Umbilical cord (tissue), 2 donors: ENCODE measurements around the gene CEP104. TPM values are rescaled to one million over a fixed set of nuclear protein-coding genes. Genes with fewer than 3 reads are reported as not detected.

Source experiments
- DNase-seq: peaks from one replicate; pipeline ENCODE4 v3.0.0-alpha.2; 2015; ENCODE audit warnings: low spot score
- total RNA-seq: library from RNA; depleted of rRNA; stranded (reverse); fragments of >200 nt; gene quantifications from one replicate; pipeline ENCODE4 v1.2.3, GENCODE V29; 2014; ENCODE audit warnings: low replicate concordance; ENCODE audit not compliant: insufficient read depth

Gene CEP104
- total RNA-seq, 1 donor from 2014 or later: 61.9 TPM

DNA sequence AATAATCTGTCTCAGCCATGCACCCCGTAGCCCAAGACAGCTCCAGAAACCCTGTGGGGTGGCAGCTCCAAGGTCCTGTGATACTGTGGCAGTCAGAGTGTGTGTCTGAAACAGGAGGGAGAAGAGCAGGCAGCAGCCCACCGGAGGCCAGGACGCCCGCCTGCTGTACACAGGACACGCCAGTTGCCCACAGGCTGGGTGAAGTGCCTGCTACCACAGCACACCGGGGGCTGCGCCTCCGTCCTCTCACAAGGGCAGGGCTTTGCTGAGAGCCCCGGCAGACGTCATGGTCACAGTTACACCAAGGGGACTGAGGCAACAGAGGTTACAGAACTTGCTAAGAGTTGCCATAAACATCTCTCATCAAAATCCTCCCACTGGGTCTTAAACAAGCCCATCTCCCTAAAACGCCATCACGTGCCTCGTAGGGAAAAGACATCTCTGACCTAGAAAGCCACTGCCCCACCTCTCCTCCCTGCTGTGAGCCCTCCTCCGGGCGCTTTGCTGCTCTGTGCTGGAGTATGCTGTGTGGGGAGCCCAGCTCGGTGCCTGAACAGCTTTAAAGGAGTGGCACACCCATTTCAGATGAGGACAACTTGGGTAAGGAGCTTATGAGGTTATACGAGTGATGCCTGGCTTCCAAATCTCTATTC is 37.7 kb upstream of the CEP104 start:
- no peak for DNase-seq

GRCh38 chr1:3893190-3893589 is 36.2 kb upstream of the CEP104 start:
- no peak for DNase-seq

GRCh38 chr1:3892748-3893147 is 35.7 kb upstream of the CEP104 start:
- no peak for DNase-seq

DNA sequence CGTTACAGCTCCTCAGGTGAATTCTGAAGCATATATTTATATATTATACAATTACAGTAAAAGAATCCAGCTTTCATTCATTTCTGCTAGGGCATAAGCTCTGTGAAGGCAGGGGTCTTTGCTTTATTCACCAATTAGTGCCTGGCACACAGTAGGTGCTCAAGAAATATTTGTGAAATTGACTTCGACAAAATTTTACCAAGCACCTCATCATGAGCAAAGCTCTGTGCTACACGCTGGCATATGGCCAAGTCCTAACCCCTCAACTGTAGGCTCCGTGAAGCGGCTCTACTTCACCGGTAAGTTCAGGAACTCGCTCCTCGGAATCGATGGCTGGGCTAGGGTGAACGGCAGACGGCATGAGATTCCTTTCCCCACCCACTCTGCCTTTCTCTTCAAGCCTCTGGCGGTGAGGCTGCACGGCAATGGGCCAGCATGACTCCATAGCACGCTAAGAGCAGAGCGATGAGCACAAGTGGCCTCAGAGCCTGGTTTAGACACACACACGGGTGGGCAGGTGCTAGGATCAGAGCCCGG is 34.4 kb upstream of the CEP104 start:
- DNase-seq: no peak

GRCh38 chr1:3890389-3891328 is 33.6 kb upstream of the CEP104 start:
- DNase-seq: no peak

DNA sequence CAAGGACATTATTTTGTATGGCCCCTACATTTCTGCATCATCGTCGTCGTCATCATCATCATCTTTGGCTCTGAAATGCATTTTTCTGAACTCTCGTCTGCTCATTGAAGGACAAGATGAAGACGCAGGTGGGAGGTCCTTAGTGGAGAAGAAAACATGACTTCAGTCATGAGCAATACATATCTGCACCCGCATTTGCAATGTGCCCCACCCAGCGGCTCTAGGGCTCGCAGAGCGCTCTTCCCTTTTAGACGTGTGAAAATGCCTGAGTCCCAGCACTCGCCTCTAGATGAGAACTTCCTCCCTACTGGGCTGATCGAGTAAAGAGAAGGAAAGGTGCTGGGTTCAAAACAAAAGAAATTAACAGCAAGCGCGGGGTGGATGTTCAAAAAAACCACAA is 32.9 kb upstream of the CEP104 start:
- no peak for DNase-seq

- no peak for DNase-seq
Measured at GRCh38 chr1:3888301-3888700, 31.3 kb upstream of the CEP104 start.

GRCh38 chr1:3886691-3887090 is 29.7 kb upstream of the CEP104 start:
- no peak for DNase-seq

DNA sequence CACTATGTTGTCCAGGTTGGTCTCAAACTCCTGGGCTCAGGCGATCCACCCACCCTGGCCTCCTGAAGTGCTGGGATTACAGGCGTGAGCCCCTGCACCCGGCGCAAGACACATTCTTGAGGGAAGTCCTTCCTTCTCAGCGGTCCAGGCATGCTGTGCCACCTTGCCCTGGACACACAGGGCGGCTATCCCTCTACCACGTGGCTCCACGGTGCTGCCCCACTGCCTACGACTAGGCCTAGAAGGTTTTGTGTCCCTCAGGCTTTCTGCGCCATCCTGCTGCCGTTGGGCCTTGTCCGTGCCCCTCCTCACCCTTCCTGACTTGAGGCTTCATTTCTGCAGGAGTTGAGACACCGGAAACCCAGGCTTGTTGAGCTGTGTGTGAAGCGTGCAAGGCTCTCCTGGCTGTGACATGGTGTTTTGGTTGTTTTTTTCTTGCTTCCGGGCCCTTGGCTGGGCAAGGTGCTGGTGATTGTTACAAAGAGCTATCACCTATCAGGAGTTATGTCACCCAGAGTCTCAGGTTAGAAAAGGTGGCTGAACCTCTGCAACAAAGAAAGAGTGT is 29.2 kb upstream of the CEP104 start:
- DNase-seq: no peak

DNA sequence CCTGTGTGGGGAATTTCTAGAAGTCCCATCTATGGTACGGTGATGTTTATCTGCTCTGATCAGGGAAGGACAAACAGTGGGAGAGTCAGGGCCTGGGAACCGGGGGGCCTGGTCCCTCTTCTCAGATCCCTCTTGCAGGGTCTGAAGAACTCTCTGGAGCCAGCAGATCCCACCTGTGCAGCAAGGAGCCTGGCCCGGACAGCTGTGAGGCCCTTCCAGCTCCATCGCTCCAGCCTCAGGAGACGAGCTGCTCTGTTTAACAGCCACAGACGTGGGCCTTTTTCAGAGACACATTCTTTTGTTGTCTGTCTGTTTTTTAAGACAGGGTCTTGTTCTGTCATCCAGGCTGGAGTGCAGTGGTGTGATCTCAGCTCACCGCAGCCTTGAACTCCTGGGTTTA is 28.6 kb upstream of the CEP104 start:
- DNase-seq: no peak

GRCh38 chr1:3884966-3885365 is 28.0 kb upstream of the CEP104 start:
- DNase-seq: no peak

GRCh38 chr1:3883194-3883925 is 26.3 kb upstream of the CEP104 start:
- DNase-seq: no peak

- no peak for DNase-seq
Measured at GRCh38 chr1:3881193-3881480, 24.1 kb upstream of the CEP104 start.

GRCh38 chr1:3880429-3881192 is 23.6 kb upstream of the CEP104 start:
- DNase-seq: no peak

DNA sequence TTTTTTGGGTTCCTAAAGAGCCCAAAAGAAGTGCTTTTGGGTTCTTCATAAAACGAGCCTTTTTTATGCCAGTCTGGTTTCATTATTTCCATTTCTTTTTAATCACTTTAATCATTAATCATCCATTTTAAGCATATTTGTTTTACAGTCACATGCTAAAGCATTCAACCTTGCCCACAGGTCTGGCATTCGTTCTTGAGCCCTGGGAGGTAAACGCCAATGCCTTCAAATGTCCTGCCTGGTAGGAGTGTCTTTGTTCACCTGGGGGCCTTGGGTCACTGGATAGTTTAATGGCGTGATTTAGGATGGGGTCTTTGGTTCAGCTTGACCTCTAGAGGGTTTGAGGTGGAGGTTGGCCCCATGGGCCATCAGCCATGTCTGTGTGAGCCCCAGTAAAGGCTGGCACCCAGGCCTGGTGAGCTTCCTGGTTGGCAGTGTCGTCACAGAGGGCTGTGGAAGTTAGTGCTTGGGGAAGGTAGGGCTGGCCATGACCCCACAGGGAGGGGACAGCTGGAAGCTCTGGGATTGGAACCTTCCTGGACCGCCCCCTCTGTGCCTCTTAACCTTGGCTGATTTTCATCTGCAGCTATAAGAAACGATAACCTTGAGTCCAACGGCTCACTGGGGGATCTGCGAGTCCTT is 22.9 kb upstream of the CEP104 start:
- DNase-seq: no peak

DNA sequence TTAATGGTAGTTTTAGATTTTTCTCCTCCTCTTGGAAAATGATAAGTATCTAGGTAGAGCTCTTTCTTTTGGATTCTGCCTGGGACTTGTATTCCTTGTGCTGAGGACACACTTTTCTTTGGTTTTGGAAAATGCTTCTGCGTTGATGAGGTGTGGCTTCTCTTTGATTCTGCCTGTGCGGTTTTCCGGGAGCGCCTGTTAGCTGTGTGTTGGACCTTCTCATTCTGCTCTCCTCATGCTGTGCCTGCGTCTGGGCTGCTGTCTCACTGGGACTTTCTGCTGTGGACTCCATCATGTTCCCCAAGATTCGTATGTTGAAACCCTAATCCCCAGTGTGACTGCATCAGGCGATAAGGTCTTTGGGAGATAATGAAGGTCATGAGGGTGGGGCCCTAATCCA is 22.1 kb upstream of the CEP104 start:
- DNase-seq: no peak

DNA sequence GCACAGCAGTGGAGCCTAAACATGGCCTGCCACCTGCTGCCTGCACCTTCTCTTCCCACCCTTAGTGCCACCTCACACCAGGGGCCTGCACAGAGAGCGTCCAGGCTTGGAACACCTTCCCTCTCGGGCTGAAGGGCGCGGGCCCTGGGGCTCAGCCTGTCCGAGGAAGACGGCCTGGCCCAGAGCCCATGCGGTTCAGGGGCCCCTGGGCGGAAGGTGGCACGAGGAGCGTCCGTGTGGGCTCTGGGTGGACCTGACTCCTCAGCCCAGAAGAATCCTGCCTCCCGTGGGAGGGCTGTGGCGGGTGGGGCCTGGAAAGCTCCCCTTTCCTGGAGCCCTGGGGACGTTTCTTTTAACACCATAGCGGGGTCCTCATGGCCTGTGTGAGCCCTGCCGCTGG is 19.7 kb upstream of the CEP104 start:
- no peak for DNase-seq

- DNase-seq: no peak
Measured at GRCh38 chr1:3874736-3875135, 17.7 kb upstream of the CEP104 start.

- DNase-seq: no peak
Measured at GRCh38 chr1:3872546-3872945, 15.5 kb upstream of the CEP104 start.

- DNase-seq: no peak
Measured at GRCh38 chr1:3871451-3871805, 14.4 kb upstream of the CEP104 start.

DNA sequence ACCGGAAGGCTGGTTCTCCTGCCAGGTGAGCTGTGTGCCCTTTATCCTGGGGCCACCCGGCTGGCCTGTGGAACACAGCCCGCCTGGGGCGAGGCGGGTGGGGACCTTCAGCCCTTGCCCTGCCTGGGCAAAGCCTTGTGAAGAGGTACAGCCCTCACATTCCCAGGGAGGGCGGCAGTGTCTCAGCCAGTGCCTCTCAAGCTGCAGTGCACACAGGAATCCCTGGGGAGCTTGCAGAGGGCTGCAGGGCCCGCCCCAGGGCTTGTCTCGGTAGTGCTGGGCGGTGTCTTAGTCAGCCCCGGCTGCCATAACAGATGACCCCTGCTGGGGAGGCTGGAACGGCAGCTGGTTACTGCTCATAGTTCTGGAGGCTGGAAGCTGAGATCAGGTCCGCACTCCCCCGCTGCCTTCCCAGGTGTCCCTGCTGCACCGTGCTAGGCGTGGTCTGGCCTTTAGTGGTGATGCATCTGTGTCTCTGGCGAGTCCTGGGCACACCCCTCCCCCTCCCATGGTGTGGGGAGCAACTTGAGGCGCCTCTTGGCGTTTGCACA is 12.8 kb upstream of the CEP104 start:
- no peak for DNase-seq
